Left renal pelvis (tissue), 4 donors: ENCODE data around the gene PRKCZ. TPM values are rescaled to one million over a fixed set of nuclear protein-coding genes. Genes with fewer than 3 reads are reported as not detected.
"Not testable (repeated sequence)": the region's sequence is repeated elsewhere in the genome, so short reads cannot be mapped to it uniquely, and the experiment has no call there.

ENCODE experiments used
- DNase-seq, 4 donors: peaks; one replicate each; pipeline ENCODE4 v3.0.0-alpha.2; 2013; ENCODE audit warnings: low read depth in 4 of 4, low spot score in 3 of 4
- polyA plus RNA-seq, 4 donors: library from polyadenylated mRNA; unstranded; fragments of 120-200 nt; gene quantifications; one replicate each; pipeline ENCODE4 v1.2.1, GENCODE V29; 2013; ENCODE audit not compliant: insufficient read length in 4 of 4

Gene PRKCZ
- polyA plus RNA-seq, 4 donors: 7.2 to 35.9 (median 32.7) TPM

GRCh38 chr1:2147869-2148268 lies 97.7 kb downstream of the PRKCZ start:
- DNase-seq: not testable (repeated sequence)

GRCh38 chr1:2148691-2149090 lies 98.5 kb downstream of the PRKCZ start:
- DNase-seq: no peak

- DNase-seq: no peak
Measured at GRCh38 chr1:2150801-2151200, 100.6 kb downstream of the PRKCZ start.

- no peak for DNase-seq
Measured at GRCh38 chr1:2151252-2151651, 101.0 kb downstream of the PRKCZ start.

- DNase-seq: no peak
Measured at GRCh38 chr1:2151911-2152310, 101.7 kb downstream of the PRKCZ start.

- DNase-seq: no peak
Measured at GRCh38 chr1:2152954-2153353, 102.7 kb downstream of the PRKCZ start.

GRCh38 chr1:2154022-2154421 lies 103.8 kb downstream of the PRKCZ start:
- DNase-seq: no peak

- DNase-seq: no peak
Measured at GRCh38 chr1:2155147-2155598, 105.0 kb downstream of the PRKCZ start.

- no peak for DNase-seq
Measured at GRCh38 chr1:2155788-2156187, 105.6 kb downstream of the PRKCZ start.

GRCh38 chr1:2156866-2157265 lies 106.7 kb downstream of the PRKCZ start:
- DNase-seq: no peak

GRCh38 chr1:2157856-2158255 lies 107.6 kb downstream of the PRKCZ start:
- DNase-seq: no peak

- DNase-seq: no peak
Measured at GRCh38 chr1:2158272-2158671, 108.1 kb downstream of the PRKCZ start.

- DNase-seq: no peak
Measured at GRCh38 chr1:2159124-2159523, 108.9 kb downstream of the PRKCZ start.

GRCh38 chr1:2160451-2161300 lies 110.5 kb downstream of the PRKCZ start:
- no peak for DNase-seq

GRCh38 chr1:2163205-2163604 lies 113.0 kb downstream of the PRKCZ start:
- no peak for DNase-seq

- DNase-seq: no peak
Measured at GRCh38 chr1:2165646-2166045, 115.4 kb downstream of the PRKCZ start.

GRCh38 chr1:2166254-2166653 lies 116.0 kb downstream of the PRKCZ start:
- no peak for DNase-seq

- DNase-seq: no peak
Measured at GRCh38 chr1:2166695-2167094, 116.5 kb downstream of the PRKCZ start.

- DNase-seq: no peak
Measured at GRCh38 chr1:2168090-2168489, 117.9 kb downstream of the PRKCZ start.

- no peak for DNase-seq
Measured at GRCh38 chr1:2168535-2168934, 118.3 kb downstream of the PRKCZ start.

- no peak for DNase-seq
Measured at GRCh38 chr1:2169200-2169836, 119.1 kb downstream of the PRKCZ start.

GRCh38 chr1:2170211-2170610 lies 120.0 kb downstream of the PRKCZ start:
- DNase-seq: no peak
